ENCODE results near the gene NRN1. TPM values are rescaled to one million over a fixed set of nuclear protein-coding genes. Genes with fewer than 3 reads are reported as not detected.

NRN1 gene
- total and polyA plus RNA-seq, 2 donors (not counting 3 experiments of a cell fraction or from before 2014, with no cell fraction given), result 12.8 to 26.2 TPM

DNA sequence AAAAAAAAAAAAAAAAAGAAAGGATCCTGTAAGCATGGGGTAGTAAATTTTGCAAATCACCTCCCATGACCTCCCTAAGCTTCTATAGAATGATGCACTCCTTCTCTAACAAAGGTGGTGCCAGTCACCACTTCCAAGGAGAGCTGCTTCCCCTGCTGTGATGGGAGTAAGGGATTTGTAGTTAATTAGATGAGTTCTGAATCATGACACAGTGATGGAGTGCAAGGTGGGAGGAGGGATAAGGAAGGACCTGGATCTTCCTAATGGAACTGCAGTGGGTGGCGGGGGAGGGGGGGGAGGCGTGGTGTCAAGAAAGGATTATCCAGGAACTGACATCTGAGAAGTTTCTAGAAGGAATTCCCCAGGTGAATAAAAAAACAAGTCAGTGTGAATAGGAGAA, 47.8 kb downstream of the NRN1 start:
- H3K79me2 ChIP-seq (ENCODE audit: control insufficient read depth, insufficient read depth, low read length), result no peaks in the 10 kb centered on the region
- intact Hi-C loops (cut with micrococcal nuclease) (no loop called here), dilution Hi-C loops (cut with MboI; ENCODE audit: extremely low pct_ligation_motif_present, low sequenced_read_pairs) (no loop called here)
- no peaks in the 10 kb centered on the region for H3K9me3 ChIP-seq (replicated peaks; ENCODE audit: control insufficient read depth, insufficient read depth, low read length)
- no peak overlapping the region for H3K4me3 ChIP-seq (replicated peaks in 1 of 3; ENCODE audit: insufficient read depth in 1 of 3, low read depth in 1 of 3, low read length in 3 of 3)
- no peak overlapping the region for H3K9ac ChIP-seq (replicated peaks; ENCODE audit: extremely low read depth, insufficient read depth, low read length)
- no peaks in the 10 kb centered on the region for H3K9me1 ChIP-seq (replicated peaks; ENCODE audit: control insufficient read depth, extremely low read depth, insufficient read depth, low read length)
- H3K36me3 ChIP-seq (ENCODE audit: control insufficient read depth in 2 of 2, extremely low read depth in 1 of 2, insufficient read depth in 2 of 2, low read length in 2 of 2), result no peaks in the 10 kb centered on the region
- DNase-seq (ENCODE audit: low read depth, low spot score) (no peak), FAIRE-seq (no peak)
- H3K27ac ChIP-seq (ENCODE audit: insufficient read depth, low read depth, low read length), result no peak overlapping the region
- ChIA-PET CTCF (interaction anchor here (0.7 kb wide), 1 partner anchor 579 kb away, joined by 4 read pairs; no protein-coding TSS in a partner anchor), POLR2A (no interaction called here)
- H3K27me3 ChIP-seq (ENCODE audit: control insufficient read depth in 2 of 2, insufficient read depth in 2 of 2, low read length in 2 of 2), result no peaks in the 10 kb centered on the region
- H4K20me1 ChIP-seq (replicated peaks; ENCODE audit: control insufficient read depth, extremely low read depth, insufficient read depth, low read length), result no peaks in the 10 kb centered on the region
- H3K4me1 ChIP-seq (ENCODE audit: control insufficient read depth, extremely low read depth, insufficient read depth, low read length), result no peaks in the 10 kb centered on the region
- no peak overlapping the region for H3K4me2 ChIP-seq (ENCODE audit: insufficient read depth, low read length)
- H2AFZ ChIP-seq (ENCODE audit: low read depth, low read length), result no peak overlapping the region
- BruUV-seq (replicated peaks), result no TSS peak
- no peak for TF ChIP-seq GATA2 (IDR thresholded peaks at IDR 0.05; ENCODE audit: insufficient read depth, insufficient read length, low read depth, low read length)
- no peak for TF ChIP-seq EZH2 (IDR thresholded peaks at IDR 0.05; ENCODE audit: borderline replicate concordance, low read depth, low read length, severe bottlenecking)
- no peak for TF ChIP-seq POLR2A (IDR thresholded peaks at IDR 0.05; ENCODE audit: low read depth, low read length)
- TF ChIP-seq, protein P1, sequence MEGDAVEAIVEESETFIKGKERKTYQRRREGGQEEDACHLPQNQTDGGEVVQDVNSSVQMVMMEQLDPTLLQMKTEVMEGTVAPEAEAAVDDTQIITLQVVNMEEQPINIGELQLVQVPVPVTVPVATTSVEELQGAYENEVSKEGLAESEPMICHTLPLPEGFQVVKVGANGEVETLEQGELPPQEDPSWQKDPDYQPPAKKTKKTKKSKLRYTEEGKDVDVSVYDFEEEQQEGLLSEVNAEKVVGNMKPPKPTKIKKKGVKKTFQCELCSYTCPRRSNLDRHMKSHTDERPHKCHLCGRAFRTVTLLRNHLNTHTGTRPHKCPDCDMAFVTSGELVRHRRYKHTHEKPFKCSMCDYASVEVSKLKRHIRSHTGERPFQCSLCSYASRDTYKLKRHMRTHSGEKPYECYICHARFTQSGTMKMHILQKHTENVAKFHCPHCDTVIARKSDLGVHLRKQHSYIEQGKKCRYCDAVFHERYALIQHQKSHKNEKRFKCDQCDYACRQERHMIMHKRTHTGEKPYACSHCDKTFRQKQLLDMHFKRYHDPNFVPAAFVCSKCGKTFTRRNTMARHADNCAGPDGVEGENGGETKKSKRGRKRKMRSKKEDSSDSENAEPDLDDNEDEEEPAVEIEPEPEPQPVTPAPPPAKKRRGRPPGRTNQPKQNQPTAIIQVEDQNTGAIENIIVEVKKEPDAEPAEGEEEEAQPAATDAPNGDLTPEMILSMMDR (IDR thresholded peaks at IDR 0.05; ENCODE audit: extremely low read depth in 1 of 2, insufficient read depth in 1 of 2, low read depth in 1 of 2, low read length in 2 of 2), result no peak
- TF ChIP-seq POLR2AphosphoS5 (IDR thresholded peaks at IDR 0.05; ENCODE audit: insufficient read depth, low read depth, low read length), result no peak
- TF ChIP-seq JUN (IDR thresholded peaks at IDR 0.05; ENCODE audit: borderline replicate concordance, insufficient read depth, insufficient read length, low read depth), result no peak
- TF ChIP-seq MYC (IDR thresholded peaks at IDR 0.05; ENCODE audit: low read depth, low read length), result no peak
- TF ChIP-seq FOS (IDR thresholded peaks at IDR 0.05; ENCODE audit: borderline replicate concordance, insufficient read depth, low read length), result no peak
- TF ChIP-seq, protein P2, sequence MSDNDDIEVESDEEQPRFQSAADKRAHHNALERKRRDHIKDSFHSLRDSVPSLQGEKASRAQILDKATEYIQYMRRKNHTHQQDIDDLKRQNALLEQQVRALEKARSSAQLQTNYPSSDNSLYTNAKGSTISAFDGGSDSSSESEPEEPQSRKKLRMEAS (IDR thresholded peaks at IDR 0.05; ENCODE audit: insufficient read depth, insufficient read length), result no peak

Measured in endothelial cell of umbilical vein (primary cell).